BE2C (cell line): ENCODE data around the gene TASOR2.

Source experiments
- DNase-seq: peaks from one replicate; pipeline ENCODE4 v3.0.0-alpha.2; 2020
- H3K27me3 ChIP-seq: fragments of 250-450 bp; sonication (Bioruptor Pico); 2 replicates; pipeline ENCODE4 v1.5.1; 2020; ENCODE audit warnings: mild to moderate bottlenecking
- H3K36me3 ChIP-seq: fragments of 250-450 bp; sonication (Bioruptor Pico); 2 replicates; pipeline ENCODE4 v1.5.1; 2020; ENCODE audit warnings: mild to moderate bottlenecking
- H3K4me1 ChIP-seq: fragments of 250-450 bp; sonication (Bioruptor Pico); 2 replicates; pipeline ENCODE4 v1.5.1; 2020
- H3K4me3 ChIP-seq: 2 replicates; pipeline ENCODE4 v1.5.1; 2011; ENCODE audit warnings: low read depth, low read length
- H3K9me3 ChIP-seq: fragments of 250-450 bp; sonication (Bioruptor Pico); 2 replicates; pipeline ENCODE4 v1.5.1; 2020
- TF ChIP-seq, protein P1 (sequence below): IDR thresholded peaks from 2 replicates; pipeline ENCODE4 v1.5.1; 2012; ENCODE audit warnings: mild to moderate bottlenecking, low read depth, low read length

The TASOR2 gene

DNA sequence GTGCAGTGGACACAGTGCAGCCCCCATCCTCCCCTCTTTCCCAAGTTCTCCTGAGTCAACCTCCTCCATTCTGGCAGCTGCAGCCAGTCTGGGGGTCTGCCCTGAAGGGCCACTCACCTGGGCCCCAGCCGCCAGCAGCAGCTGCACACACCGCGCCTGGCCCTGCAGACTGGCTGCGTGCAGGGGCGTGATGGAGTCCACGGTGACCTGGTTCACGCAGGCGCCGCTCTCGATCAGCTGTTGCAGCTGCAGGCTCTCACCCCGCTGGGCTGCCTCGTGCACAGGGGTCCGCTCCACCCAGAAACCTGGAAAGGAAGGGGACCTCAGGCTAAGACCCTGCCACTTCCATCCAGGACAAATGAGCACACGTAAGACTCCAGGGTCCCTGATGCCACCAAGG lies 31.9 kb upstream of the TASOR2 start:
- TF ChIP-seq, protein P1, sequence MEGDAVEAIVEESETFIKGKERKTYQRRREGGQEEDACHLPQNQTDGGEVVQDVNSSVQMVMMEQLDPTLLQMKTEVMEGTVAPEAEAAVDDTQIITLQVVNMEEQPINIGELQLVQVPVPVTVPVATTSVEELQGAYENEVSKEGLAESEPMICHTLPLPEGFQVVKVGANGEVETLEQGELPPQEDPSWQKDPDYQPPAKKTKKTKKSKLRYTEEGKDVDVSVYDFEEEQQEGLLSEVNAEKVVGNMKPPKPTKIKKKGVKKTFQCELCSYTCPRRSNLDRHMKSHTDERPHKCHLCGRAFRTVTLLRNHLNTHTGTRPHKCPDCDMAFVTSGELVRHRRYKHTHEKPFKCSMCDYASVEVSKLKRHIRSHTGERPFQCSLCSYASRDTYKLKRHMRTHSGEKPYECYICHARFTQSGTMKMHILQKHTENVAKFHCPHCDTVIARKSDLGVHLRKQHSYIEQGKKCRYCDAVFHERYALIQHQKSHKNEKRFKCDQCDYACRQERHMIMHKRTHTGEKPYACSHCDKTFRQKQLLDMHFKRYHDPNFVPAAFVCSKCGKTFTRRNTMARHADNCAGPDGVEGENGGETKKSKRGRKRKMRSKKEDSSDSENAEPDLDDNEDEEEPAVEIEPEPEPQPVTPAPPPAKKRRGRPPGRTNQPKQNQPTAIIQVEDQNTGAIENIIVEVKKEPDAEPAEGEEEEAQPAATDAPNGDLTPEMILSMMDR: no peak
- no peak overlapping the region for H3K4me3 ChIP-seq
- H3K4me1 ChIP-seq: no peaks in the 10 kb centered on the region
- H3K36me3 ChIP-seq: no peaks in the 10 kb centered on the region
- no peaks in the 10 kb centered on the region for H3K9me3 ChIP-seq
- no peaks in the 10 kb centered on the region for H3K27me3 ChIP-seq
- DNase-seq: no peak

DNA sequence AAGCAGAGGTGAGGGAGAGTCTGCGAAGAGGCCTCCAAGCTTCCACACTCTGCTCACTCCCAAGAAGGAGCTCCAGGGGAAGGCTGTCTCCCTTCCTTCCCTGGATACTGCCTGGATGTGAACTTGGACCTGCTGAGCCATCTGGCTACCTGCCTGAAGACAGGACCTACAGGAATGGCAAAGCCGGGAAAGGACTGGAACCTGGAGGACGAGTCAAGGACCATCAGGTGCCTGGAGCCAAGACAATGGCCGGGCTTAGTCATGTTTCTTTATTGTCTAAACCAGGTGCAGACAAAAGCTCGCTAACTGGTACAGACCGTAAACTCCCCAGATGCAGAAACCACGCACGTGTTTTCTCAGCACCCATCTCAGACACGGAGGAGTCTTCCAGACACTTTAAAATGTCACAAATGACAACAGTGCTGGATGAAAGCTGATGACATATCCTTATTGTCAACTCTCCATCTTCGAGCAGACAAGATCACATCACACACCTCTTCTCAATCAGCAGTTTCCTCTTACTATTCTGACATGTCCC lies 30.4 kb upstream of the TASOR2 start:
- DNase-seq: no peak
- no peaks in the 10 kb centered on the region for H3K36me3 ChIP-seq

DNA sequence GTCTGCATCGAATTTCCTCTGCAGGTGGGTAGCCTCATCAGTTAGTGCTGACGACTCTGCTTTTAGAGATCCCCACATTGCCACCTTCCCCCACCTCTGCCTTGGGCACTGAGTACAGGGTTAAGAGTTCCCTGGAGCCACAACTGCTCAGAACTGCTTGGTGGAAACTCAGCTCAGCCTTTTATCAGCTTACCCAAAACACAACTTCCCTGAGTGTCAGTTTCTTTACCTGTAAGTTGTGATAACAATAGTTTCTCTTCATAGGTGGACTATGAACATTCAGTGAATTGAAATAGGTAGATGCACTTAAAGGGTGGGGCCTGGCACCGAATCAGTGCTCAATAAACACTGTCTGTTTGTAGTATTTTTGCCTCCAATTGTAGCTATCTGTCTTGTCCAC lies 29.5 kb upstream of the TASOR2 start:
- DNase-seq: no peak
- no peaks in the 10 kb centered on the region for H3K4me1 ChIP-seq
- TF ChIP-seq, protein P1: no peak

More for the DNA sequence above, 30.4 kb upstream of the TASOR2 start:
- Histone ChIP-seq H3K9me3 (no peaks in the 10 kb centered on the region), H3K27me3 (no peaks in the 10 kb centered on the region), H3K4me3 (no peak overlapping the region), H3K4me1 (no peaks in the 10 kb centered on the region)
- TF ChIP-seq, protein P1: no peak

DNA sequence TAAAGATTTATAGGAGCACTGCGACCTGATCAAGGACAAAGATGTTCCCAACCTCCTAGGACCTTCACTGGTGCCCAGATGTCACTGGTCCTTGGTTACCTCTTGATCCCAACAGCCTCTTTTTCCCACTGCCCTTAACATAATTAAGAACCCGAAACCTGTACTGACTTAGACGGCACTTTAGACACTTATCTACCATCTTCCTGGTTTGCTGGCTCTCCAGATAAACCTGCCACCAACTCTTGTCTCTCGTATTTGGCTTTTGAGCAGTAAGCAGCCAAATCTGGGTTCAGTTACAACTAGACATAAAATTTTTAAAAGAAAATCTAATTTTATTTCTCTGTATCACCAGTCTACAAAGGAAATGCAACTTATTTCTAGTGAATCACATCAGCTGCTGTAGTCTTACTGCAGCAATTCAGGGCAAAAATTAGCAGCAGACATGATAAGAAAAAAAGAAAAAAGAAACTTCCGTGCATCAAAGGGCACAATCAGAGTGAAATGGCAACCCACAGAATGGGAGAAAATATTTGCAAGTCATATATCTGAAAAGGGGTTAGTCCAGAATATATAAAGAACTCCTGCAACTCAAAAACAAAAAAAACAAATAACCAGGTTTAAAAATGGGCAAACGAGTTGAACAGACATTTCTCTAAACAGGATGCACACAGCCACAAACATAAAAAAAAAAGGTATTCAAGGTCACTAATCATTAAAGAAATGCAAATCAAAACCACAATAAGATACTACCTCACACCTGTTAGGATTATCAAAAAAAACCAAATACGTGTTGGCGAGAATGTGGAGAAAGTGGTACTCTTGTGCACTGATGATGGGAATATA lies 27.7 kb upstream of the TASOR2 start:
- Histone ChIP-seq H3K36me3 (no peaks in the 10 kb centered on the region), H3K27me3 (no peaks in the 10 kb centered on the region), H3K4me3 (no peak overlapping the region), H3K4me1 (no peaks in the 10 kb centered on the region), H3K9me3 (no peaks in the 10 kb centered on the region)
- DNase-seq: no peak
- TF ChIP-seq, protein P1: no peak

More for the DNA sequence above, 29.5 kb upstream of the TASOR2 start:
- H3K4me3 ChIP-seq: no peak overlapping the region
- H3K27me3 ChIP-seq: no peaks in the 10 kb centered on the region
- H3K36me3 ChIP-seq: no peaks in the 10 kb centered on the region
- H3K9me3 ChIP-seq: no peaks in the 10 kb centered on the region

DNA sequence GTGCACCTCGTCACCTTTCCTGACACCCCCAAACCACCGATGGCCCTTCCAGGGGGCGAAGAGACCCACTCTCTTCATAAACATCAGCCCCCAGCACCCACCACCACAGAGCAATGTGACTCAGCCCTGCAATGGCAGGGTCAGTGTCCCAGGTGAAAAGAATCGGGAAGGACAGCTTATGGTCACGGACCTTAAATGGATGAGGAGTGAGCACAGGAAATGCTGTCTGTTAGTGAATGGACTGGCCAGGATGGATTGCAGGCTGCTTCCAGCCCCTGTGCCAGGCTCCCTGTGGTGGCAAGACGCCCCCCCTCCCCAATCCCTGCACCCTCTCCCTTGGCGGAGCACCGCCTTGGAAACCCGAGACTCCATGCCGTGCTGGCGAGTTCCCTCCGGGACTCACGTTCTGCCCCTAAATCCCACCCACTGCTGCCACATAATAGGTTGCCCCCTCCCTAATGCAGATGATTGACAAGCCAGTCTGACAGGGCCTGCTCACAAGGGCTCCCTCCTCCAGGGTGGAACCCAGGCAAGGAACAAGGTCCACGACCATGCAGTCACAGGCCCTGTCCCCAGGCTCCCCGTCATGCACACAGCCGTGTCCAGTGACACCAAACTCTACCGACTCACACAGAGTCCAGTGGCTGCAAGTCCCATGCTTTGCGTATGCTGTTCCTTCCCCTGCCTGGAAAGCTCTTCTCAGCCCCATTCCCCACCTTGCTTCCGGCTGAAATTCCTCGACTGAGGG lies 25.6 kb upstream of the TASOR2 start:
- no peak for DNase-seq
- H3K4me3 ChIP-seq: no peak overlapping the region
- no peaks in the 10 kb centered on the region for H3K27me3 ChIP-seq
- TF ChIP-seq, protein P1: no peak
- H3K9me3 ChIP-seq: no peaks in the 10 kb centered on the region
- H3K36me3 ChIP-seq: no peaks in the 10 kb centered on the region
- H3K4me1 ChIP-seq: no peaks in the 10 kb centered on the region
